Hematopoietic multipotent progenitor cell treated with erythropoietin and hydrocortisone succinate and interleukin-3 and kit ligand, for 8 days (in vitro differentiated cells): ENCODE results near the gene HSF4.

Experiments used
- DNase-seq: peaks from one replicate; pipeline ENCODE4 v3.0.0-alpha.2; 2015

The HSF4 gene

GRCh38 chr16:67150047-67150832 is 14.3 kb upstream of the HSF4 start:
- DNase-seq: peak; percentile 57

GRCh38 chr16:67150833-67151396 is 13.6 kb upstream of the HSF4 start, which contains the start of gene B3GNT9:
TSS of gene B3GNT9 (minus strand) at chr16:67150998. CDS start at chr16:67150485, 513 bp downstream.
- DNase-seq: peak; percentile 60

DNA sequence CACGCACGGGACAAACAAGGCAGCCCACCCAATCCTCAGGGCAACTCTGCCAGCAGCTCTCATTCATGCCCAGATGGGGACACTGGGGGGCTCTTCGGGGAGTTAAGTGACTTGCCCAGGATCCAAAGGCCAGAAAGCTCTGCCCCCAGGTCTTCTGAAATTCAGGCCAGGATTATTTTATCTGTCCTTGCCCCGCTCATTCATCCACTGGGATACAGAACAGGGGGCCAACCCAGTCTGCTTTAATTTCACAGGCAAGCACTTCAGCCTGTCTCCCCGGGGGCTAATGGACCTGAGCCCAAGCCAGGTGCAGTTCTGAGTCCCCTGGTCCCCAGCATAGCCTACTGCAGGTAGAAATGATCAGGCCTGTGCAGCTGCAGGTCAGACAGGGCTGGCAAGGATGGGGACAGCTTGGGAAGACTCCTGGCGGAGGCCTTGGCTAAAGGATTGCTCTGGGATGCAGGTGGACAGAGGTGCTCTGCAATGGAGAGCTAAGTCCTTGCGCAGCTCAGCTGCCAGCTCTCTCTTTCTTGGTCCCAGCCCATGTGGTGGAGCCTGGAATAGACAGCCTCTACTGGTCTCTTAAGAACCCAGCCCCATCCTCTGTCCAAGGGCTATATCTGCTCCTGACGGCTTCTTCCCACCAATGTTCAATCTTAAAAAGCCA is 13.0 kb upstream of the HSF4 start:
- DNase-seq: peak; percentile 25

DNA sequence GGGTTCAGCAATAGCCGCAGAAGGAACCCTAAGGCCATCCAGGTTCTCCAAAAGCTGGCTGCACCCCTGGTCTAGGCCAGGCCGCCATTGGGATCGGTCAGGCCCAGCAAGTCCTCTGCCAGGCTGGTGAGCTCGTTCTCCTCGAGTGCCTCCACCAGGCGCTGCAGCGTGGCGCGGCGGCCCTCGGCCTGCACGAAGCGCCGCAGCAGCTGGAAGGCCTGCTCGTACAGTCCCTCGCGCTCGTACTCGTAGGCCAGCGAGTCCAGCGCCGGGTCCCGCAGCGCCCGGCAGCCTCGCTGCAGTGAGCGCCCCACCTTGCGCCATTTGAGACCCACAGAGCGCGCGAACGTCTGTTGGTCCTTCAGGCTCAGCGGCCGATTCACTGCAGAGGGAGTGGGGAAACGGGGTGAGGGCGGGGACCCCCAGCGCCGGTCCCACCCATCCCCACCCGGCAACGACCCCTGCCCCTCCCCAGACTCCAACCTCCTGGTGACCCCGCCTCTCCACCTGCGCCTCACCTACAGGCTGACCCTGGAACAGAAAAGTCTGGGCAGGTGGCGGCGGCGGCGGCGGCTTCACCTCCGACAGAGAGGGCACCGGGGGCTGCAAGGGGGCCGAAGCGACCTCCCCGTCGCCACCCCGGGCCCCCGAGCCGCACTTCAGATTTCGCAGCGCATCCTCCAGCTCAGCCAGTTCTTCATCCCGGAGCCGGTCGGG is 9.8 kb upstream of the HSF4 start:
- no peak for DNase-seq

- peak; percentile 60 for DNase-seq
Measured at GRCh38 chr16:67155295-67156142, 9.0 kb upstream of the HSF4 start.

DNA sequence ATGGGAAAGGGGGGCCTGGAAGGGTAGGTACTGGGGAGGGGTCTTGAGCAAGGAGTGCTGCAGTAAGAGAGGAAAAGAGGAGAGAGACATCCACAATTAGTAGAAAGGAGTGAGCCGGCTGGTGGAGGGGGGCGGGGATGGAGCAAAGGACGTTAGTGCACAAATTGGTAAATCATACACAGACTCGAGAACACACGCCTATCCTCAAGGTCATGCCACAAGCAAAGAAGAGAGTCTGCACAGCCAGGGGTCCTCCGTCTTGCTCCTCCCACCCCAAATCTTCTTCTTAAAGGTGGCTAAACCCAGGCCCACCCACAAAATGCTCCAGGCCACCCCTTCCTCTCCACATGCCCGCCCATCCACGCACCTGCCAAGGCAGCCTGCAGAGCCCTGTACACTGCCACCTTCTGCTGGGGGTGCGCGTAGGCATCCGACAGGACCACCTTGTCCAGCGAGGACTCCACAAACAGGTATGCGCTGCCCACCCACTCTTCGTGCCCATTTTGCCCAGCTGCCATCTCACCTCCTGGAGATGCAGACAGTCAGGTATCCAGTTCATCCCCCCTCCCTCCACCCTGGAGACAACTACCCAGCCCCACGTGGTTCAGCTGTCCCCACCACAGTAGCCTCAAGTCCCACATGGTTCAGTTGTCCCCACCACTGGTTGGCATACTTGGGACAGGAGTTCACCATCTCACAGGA is 8.3 kb upstream of the HSF4 start:
- DNase-seq: no peak

GRCh38 chr16:67157106-67157748 is 7.3 kb upstream of the HSF4 start:
- DNase-seq: no peak

GRCh38 chr16:67157892-67158635 is 6.5 kb upstream of the HSF4 start:
- no peak for DNase-seq

DNA sequence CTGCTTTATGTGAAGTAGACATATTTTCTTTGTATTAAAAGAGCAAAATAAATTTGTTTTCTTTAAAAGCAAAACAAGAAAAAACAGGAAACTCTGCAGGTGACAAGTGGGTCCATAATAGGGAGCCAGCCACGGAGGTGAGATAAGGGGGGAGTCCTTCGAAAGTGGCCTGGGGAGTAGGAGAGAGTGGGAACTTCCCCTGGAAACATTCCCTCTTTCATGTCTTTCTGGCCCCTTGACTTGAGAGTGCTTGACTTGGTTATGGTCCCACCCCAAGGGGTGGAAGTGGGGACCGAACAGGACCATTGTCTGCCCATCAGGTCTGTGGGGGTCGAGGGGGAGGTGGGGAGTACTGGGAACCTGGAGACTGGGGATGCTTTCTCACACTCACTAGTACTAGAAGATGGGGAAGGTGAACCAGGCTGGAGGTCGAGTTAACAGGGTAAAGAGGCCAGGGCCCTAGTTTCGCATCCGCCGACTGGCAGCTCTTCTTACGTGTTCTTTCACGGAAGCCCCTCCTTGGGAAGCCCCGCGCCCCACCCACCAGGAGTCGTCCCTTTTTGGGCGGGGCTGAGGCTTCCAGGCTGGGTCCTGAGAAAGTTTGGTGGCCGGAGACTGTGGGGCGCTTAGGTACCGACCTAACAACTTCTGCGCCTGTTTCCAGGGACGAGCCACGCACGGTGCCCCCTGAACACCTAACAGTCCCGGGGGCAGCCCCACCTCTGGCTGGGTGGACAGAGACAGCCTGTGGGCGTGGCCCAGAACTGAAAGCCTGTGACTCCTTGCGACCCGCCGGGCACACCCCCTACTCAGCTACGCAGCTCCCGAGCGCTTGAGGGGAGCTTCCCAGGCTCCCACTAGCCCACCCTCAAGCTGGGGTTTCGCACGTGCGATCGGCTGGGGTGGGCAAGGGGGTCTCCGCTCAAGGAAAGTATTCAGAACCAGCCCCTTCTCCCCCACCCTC is 5.6 kb upstream of the HSF4 start:
- DNase-seq: peak; percentile 36

GRCh38 chr16:67161595-67162058 is 2.9 kb upstream of the HSF4 start:
- DNase-seq: no peak

GRCh38 chr16:67162506-67163163 is 1.9 kb upstream of the HSF4 start:
- DNase-seq: peak; percentile 41

GRCh38 chr16:67163164-67163998 is 1.2 kb upstream of the HSF4 start:
- DNase-seq: peak; percentile 59

DNA sequence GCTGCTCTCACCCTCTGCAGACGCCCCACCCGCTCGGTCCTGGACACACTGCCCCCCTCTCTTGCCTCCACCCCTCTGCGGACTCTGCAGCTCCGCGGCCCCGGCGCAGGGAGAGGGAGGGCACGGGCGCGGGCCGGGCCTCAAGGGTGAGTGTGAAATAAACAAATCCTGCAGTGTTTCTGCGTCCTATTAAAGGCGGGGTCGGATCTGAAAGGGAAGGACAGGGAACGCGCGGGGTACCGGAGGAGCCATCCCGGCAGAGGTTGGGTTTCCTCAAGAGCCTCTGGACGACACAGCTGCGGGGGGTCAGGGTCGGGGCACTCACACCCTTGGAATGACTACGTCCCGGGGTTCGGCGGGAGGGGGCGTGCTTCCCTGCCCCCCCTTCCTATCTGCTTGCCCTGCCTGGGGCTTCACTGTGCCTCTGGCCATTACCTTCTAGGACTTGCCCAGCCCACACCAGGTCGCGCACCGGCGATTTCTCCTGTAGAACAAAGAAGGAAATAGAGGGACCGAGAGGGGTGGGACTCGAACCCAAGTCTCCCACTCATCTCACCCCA is 466 bp upstream of the HSF4 start:
- no peak for DNase-seq

GRCh38 chr16:67165121-67166078 is 855 bp downstream of the HSF4 start:
- DNase-seq: no peak

- no peak for DNase-seq
Measured at GRCh38 chr16:67166110-67166547, 1.6 kb downstream of the HSF4 start.
